Common myeloid progenitor, CD34-positive (primary cell): ENCODE measurements around the gene CAPZB.

ENCODE experiments used
- CTCF ChIA-PET: fragments of 350-600 bp; sonication (Branson Sonifier 250); formaldehyde crosslinking; loops from one replicate; lab custom pipeline; 2021; ENCODE audit warnings: antibody characterized with exemption; lab: Charles Lee
- POLR2A ChIA-PET: fragments of 350-600 bp; sonication (Branson Sonifier 250); formaldehyde crosslinking; loops from one replicate; lab custom pipeline; 2021; ENCODE audit warnings: antibody characterized with exemption; lab: Charles Lee
- DNase-seq, 3 donors: peaks; one replicate each; pipeline versions ENCODE4 v3.0.0 to v3.0.0-alpha.2; 2013
- H3K27ac ChIP-seq, 2 experiments: 1 replicate in 1 of 2; 2 replicates in 1 of 2; pipeline ENCODE4 v1.7.0; 2013; ENCODE audit warnings: inconsistent platforms in 2 of 2, low read length in 2 of 2, mild to moderate bottlenecking in 2 of 2, low read depth in 1 of 2, moderate library complexity in 1 of 2; ENCODE audit not compliant: severe bottlenecking in 2 of 2, insufficient read depth in 1 of 2, poor library complexity in 1 of 2
- H3K27me3 ChIP-seq, 5 experiments: replicated peaks in 2 of 5; 1 replicate in 3 of 5; 2 replicates in 2 of 5; pipeline versions ENCODE4 v1.6.1 to v1.7.0; 2013; ENCODE audit warnings: low read length in 4 of 5, mild to moderate bottlenecking in 2 of 5, moderate library complexity in 2 of 5, inconsistent platforms in 1 of 5; ENCODE audit not compliant: insufficient read depth in 5 of 5, control insufficient read depth in 4 of 5
- H3K36me3 ChIP-seq, 4 experiments: 1 replicate in 2 of 4; 2 replicates in 2 of 4; pipeline versions ENCODE4 v1.6.1 to v1.7.0; 2013; ENCODE audit warnings: low read length in 3 of 4, control low read depth in 1 of 4, mild to moderate bottlenecking in 1 of 4; ENCODE audit not compliant: control insufficient read depth in 4 of 4, insufficient read depth in 4 of 4
- H3K4me1 ChIP-seq, 4 experiments: 1 replicate in 3 of 4; 2 replicates in 1 of 4; pipeline versions ENCODE4 v1.6.1 to v1.7.1; 2013; ENCODE audit warnings: low read length in 3 of 4, mild to moderate bottlenecking in 3 of 4, control low read depth in 1 of 4, inconsistent platforms in 1 of 4, moderate library complexity in 1 of 4; ENCODE audit not compliant: control insufficient read depth in 4 of 4, insufficient read depth in 4 of 4; ENCODE audit errors: control extremely low read depth in 1 of 4
- H3K4me3 ChIP-seq, 7 experiments: 1 replicate in 4 of 7; 2 replicates in 3 of 7; pipeline versions ENCODE4 v1.5.1 to v1.7.0; 2013; ENCODE audit warnings: mild to moderate bottlenecking in 7 of 7, low read length in 6 of 7, moderate library complexity in 6 of 7, inconsistent platforms in 2 of 7, low read depth in 2 of 7, control low read depth in 1 of 7; ENCODE audit not compliant: insufficient read depth in 4 of 7, control insufficient read depth in 1 of 7; ENCODE audit errors: extremely low read depth in 1 of 7
- H3K9me3 ChIP-seq, 5 experiments: 1 replicate in 4 of 5; 2 replicates in 1 of 5; pipeline versions ENCODE4 v1.6.1 to v1.7.1; 2013; ENCODE audit warnings: low read length in 4 of 5, mild to moderate bottlenecking in 2 of 5, inconsistent platforms in 1 of 5, low read depth in 1 of 5, moderate library complexity in 1 of 5; ENCODE audit not compliant: control insufficient read depth in 4 of 5, insufficient read depth in 2 of 5; ENCODE audit errors: control extremely low read depth in 1 of 5
- WGBS: methylation state at CpG from one replicate; pipeline ENCODE4 v1.1.5; 2013; ENCODE audit not compliant: insufficient coverage; 5-methylcytosine and 5-hydroxymethylcytosine counted together

The CAPZB gene

GRCh38 chr1:19462781-19463503 lies 22.4 kb downstream of the CAPZB start:
- ChIA-PET CTCF (interaction anchor here (1.2 to 1.8 kb wide), 3 partner anchors 22 to 78 kb away, joined by 3 to 5 read pairs (median 4); no protein-coding TSS in a partner anchor), POLR2A (no interaction called here)
- Histone ChIP-seq H3K36me3 (peaks cover 0 to 9% (median 4%) of the 10 kb centered on the region in 4 experiments), H3K27me3 (no peaks in the 10 kb centered on the region), H3K9me3 (no peaks in the 10 kb centered on the region), H3K4me1 (peaks cover 31 to 90% (median 79%) of the 10 kb centered on the region in 4 experiments), H3K27ac (peak overlapping the region; percentile 23 to 27), H3K4me3 (peak overlapping the region in 5 of 7 experiments; percentile 11 to 57 (median 29))
- WGBS: 3% methylated on average over 4 of the region's 10 CpGs
- DNase-seq: peak in 2 of 3 donors; percentile 81 to 88

- POLR2A ChIA-PET: interaction anchor here (0.6 kb wide), 1 partner anchor 15 kb away, joined by 3 read pairs; no protein-coding TSS in a partner anchor
- peak overlapping the region in 1 of 2 experiments; percentile 32 for H3K27ac ChIP-seq
These were observed 24.2 kb downstream of the CAPZB start for GRCh38 chr1:19461220-19461554.

GRCh38 chr1:19460535-19461219 lies 24.7 kb downstream of the CAPZB start:
- peaks cover 0 to 6% (median 1%) of the 10 kb centered on the region in 4 experiments for H3K36me3 ChIP-seq
- H3K27ac ChIP-seq: no peak overlapping the region
- H3K27me3 ChIP-seq: no peaks in the 10 kb centered on the region
- POLR2A ChIA-PET: no interaction called here
- no peak for DNase-seq
- CTCF ChIA-PET: interaction anchor here (0.9 to 1.3 kb wide), 5 partner anchors 11 to 22 kb away, joined by 3 to 5 read pairs (median 3); no protein-coding TSS in a partner anchor
- H3K9me3 ChIP-seq: no peaks in the 10 kb centered on the region
- WGBS: 100% methylated on average over 7 of the region's 12 CpGs
- H3K4me3 ChIP-seq: no peak overlapping the region
- H3K4me1 ChIP-seq: peaks cover 32 to 85% (median 73%) of the 10 kb centered on the region in 4 experiments

More at GRCh38 chr1:19461220-19461554, 24.2 kb downstream of the CAPZB start:
- DNase-seq: no peak
- no peak overlapping the region for H3K4me3 ChIP-seq
- H3K36me3 ChIP-seq: peaks cover 0 to 6% (median 3%) of the 10 kb centered on the region in 4 experiments
- H3K27me3 ChIP-seq: no peaks in the 10 kb centered on the region
- WGBS: 78% methylated on average over 4 of the region's 6 CpGs
- peaks cover 32 to 89% (median 74%) of the 10 kb centered on the region in 4 experiments for H3K4me1 ChIP-seq
- no peaks in the 10 kb centered on the region for H3K9me3 ChIP-seq
- CTCF ChIA-PET: interaction anchor here (0.9 to 1.3 kb wide), 5 partner anchors 11 to 23 kb away, joined by 3 to 5 read pairs (median 3); no protein-coding TSS in a partner anchor

- peaks cover 0 to 3% (median 0%) of the 10 kb centered on the region in 4 experiments for H3K36me3 ChIP-seq
- H3K27ac ChIP-seq: peak overlapping the region in 1 of 2 experiments; percentile 59
- H3K9me3 ChIP-seq: no peaks in the 10 kb centered on the region
- CTCF ChIA-PET: interaction anchor here (1.3 kb wide), 2 partner anchors 13 to 18 kb away, joined by 3 read pairs; no protein-coding TSS in a partner anchor
- peak overlapping the region in 2 of 7 experiments; percentile 2 to 30 for H3K4me3 ChIP-seq
- WGBS: 0% methylated on average over 3 of the region's 6 CpGs
- POLR2A ChIA-PET: no interaction called here
- no peak for DNase-seq
- peaks cover 36 to 87% (median 76%) of the 10 kb centered on the region in 4 experiments for H3K4me1 ChIP-seq
- H3K27me3 ChIP-seq: no peaks in the 10 kb centered on the region
These were observed 26.4 kb downstream of the CAPZB start for GRCh38 chr1:19458815-19459417.

- H3K4me3 ChIP-seq: no peak overlapping the region
- H3K27ac ChIP-seq: no peak overlapping the region
- no peaks in the 10 kb centered on the region for H3K27me3 ChIP-seq
- no peak for DNase-seq
- ChIA-PET POLR2A (interaction anchor here (1.2 kb wide), 1 partner anchor 19 kb away, joined by 3 read pairs; no protein-coding TSS in a partner anchor), CTCF (interaction anchor here (0.6 to 1.5 kb wide), 3 partner anchors 10 to 27 kb away, joined by 3 to 5 read pairs (median 3); no protein-coding TSS in a partner anchor)
- no peaks in the 10 kb centered on the region for H3K9me3 ChIP-seq
- 99% methylated on average over 7 of the region's 8 CpGs for WGBS
- H3K36me3 ChIP-seq: peaks cover 0 to 3% (median 0%) of the 10 kb centered on the region in 4 experiments
- H3K4me1 ChIP-seq: peaks cover 29 to 82% (median 70%) of the 10 kb centered on the region in 4 experiments
These were observed 27.7 kb downstream of the CAPZB start for GRCh38 chr1:19457607-19458006.

GRCh38 chr1:19456968-19457441 lies 28.3 kb downstream of the CAPZB start:
- ChIA-PET CTCF (interaction anchor here (1.0 to 1.5 kb wide), 2 partner anchors 11 to 16 kb away, joined by 3 to 5 read pairs; no protein-coding TSS in a partner anchor), POLR2A (interaction anchor here (1.2 kb wide), 1 partner anchor 19 kb away, joined by 3 read pairs; no protein-coding TSS in a partner anchor)
- DNase-seq: no peak
- no peaks in the 10 kb centered on the region for H3K27me3 ChIP-seq
- H3K4me1 ChIP-seq: peaks cover 26 to 79% (median 67%) of the 10 kb centered on the region in 4 experiments
- no peak overlapping the region for H3K4me3 ChIP-seq
- H3K36me3 ChIP-seq: peaks cover 0 to 3% (median 0%) of the 10 kb centered on the region in 4 experiments
- WGBS: 100% methylated on average over 6 of the region's 9 CpGs
- no peaks in the 10 kb centered on the region for H3K9me3 ChIP-seq
- no peak overlapping the region for H3K27ac ChIP-seq
